ENCODE measurements around the gene RPL31. TPM values are rescaled to one million over a fixed set of nuclear protein-coding genes. Genes with fewer than 3 reads are reported as not detected.

Gene RPL31
- total RNA-seq, 1 donor from 2014 or later: 1,129 TPM

DNA sequence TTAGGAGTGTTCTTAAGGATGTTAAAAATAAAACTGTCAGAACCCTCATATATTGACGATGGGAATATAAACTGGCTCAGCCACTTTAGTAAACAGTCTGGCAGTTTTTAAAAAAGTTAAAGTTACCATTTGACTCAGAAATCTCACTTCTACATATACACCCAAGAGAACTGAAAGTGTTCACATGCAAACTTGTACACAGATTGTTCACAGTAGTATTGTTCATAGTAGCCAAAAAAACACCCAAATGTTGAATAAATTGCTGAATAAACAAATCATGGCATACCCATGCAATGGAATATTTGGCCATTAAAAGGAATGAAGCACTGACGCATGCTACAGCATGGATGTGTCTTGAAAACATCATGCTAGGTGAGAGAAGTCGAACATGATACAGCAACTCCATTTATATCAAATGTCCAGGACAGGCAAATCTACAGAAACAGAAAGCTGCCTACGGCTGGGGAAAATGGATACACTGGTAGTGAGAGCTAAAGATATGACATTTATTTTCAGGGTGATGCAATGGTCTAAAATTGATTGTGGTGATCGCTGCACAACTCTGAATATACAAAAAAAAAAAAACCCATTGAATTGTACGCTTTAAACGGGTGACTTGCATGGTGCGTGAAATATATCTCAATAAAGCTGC is 10.1 kb downstream of the RPL31 start:
- Mint-ChIP-seq H3K27me3 (ENCODE audit: low read depth, unreplicated experiment) (no peaks in the 10 kb centered on the region), H3K36me3 (ENCODE audit: low read depth, unreplicated experiment) (peaks cover 9% of the 10 kb centered on the region), H3K27ac (ENCODE audit: unreplicated experiment) (peak overlapping the region; percentile 29), H3K4me1 (ENCODE audit: low read depth, unreplicated experiment) (peaks cover 22% of the 10 kb centered on the region), H3K4me3 (ENCODE audit: unreplicated experiment) (no peak overlapping the region), H3K9me3 (ENCODE audit: unreplicated experiment) (no peaks in the 10 kb centered on the region)
- FAIRE-seq (no peak), DNase-seq (ENCODE audit: low read depth) (no peak)
- no peak overlapping the region for H3K9ac ChIP-seq (ENCODE audit: low read length)
- H2AFZ ChIP-seq (ENCODE audit: low read depth, low read length): no peak overlapping the region
- H3K4me2 ChIP-seq (ENCODE audit: low read length): no peak overlapping the region
- H3K27ac ChIP-seq (ENCODE audit: low read depth, low read length): no peak overlapping the region
- H3K4me1 ChIP-seq (ENCODE audit: insufficient read depth, low read length): no peaks in the 10 kb centered on the region
- H3K79me2 ChIP-seq (ENCODE audit: insufficient read depth, low read length): peaks cover 10% of the 10 kb centered on the region
- no peak overlapping the region for H3K4me3 ChIP-seq (ENCODE audit: insufficient read depth, low read depth, low read length)
- H3K9me3 ChIP-seq (ENCODE audit: insufficient read depth, low read depth, low read length): no peaks in the 10 kb centered on the region
- H3K36me3 ChIP-seq (ENCODE audit: insufficient read depth, low read length): peaks cover 24% of the 10 kb centered on the region
- H3K27me3 ChIP-seq (ENCODE audit: insufficient read depth, low read length): no peaks in the 10 kb centered on the region
- TF ChIP-seq EZH2 (IDR thresholded peaks at IDR 0.05; ENCODE audit: insufficient read depth, low read length): no peak
- TF ChIP-seq, protein P1, sequence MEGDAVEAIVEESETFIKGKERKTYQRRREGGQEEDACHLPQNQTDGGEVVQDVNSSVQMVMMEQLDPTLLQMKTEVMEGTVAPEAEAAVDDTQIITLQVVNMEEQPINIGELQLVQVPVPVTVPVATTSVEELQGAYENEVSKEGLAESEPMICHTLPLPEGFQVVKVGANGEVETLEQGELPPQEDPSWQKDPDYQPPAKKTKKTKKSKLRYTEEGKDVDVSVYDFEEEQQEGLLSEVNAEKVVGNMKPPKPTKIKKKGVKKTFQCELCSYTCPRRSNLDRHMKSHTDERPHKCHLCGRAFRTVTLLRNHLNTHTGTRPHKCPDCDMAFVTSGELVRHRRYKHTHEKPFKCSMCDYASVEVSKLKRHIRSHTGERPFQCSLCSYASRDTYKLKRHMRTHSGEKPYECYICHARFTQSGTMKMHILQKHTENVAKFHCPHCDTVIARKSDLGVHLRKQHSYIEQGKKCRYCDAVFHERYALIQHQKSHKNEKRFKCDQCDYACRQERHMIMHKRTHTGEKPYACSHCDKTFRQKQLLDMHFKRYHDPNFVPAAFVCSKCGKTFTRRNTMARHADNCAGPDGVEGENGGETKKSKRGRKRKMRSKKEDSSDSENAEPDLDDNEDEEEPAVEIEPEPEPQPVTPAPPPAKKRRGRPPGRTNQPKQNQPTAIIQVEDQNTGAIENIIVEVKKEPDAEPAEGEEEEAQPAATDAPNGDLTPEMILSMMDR (IDR thresholded peaks at IDR 0.05; ENCODE audit: insufficient read depth, low read depth, low read length): no peak
- H4K20me1 ChIP-seq (ENCODE audit: insufficient read depth, low read length): peaks cover 41% of the 10 kb centered on the region

DNA sequence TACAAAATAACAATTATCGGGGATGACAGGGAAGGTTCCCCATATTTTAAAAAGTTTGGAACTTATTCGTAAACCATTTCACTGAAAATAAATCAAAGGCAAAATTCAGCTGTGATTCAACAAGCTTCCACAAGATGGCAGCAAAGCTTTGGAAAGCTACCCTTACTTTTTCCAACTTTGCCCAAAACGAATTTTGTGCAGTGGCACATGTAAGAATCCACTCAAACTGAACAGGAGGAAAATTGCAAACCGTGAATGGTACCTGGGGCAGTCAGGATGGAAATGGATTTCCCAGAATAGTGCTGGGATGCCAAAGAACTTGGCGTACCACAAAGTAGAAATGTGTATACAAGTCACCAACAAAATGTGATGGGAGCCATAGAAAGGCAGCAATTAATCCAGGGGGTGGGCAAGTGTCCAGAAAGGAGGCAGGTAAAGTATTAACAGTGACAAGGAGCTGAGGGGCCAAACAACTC is 10.7 kb downstream of the RPL31 start:
- peaks cover 8% of the 10 kb centered on the region for H3K36me3 Mint-ChIP-seq (ENCODE audit: low read depth, unreplicated experiment)
- no peaks in the 10 kb centered on the region for H3K9me3 ChIP-seq (ENCODE audit: insufficient read depth, low read depth, low read length)
- H3K27ac Mint-ChIP-seq (ENCODE audit: unreplicated experiment): peak overlapping the region; percentile 29

More for the DNA sequence above, 10.7 kb downstream of the RPL31 start:
- Mint-ChIP-seq H3K4me1 (ENCODE audit: low read depth, unreplicated experiment) (peaks cover 20% of the 10 kb centered on the region), H3K9me3 (ENCODE audit: unreplicated experiment) (no peaks in the 10 kb centered on the region), H3K4me3 (ENCODE audit: unreplicated experiment) (no peak overlapping the region), H3K27me3 (ENCODE audit: low read depth, unreplicated experiment) (no peaks in the 10 kb centered on the region)
- no peak overlapping the region for H2AFZ ChIP-seq (ENCODE audit: low read depth, low read length)
- peaks cover 35% of the 10 kb centered on the region for H4K20me1 ChIP-seq (ENCODE audit: insufficient read depth, low read length)
- FAIRE-seq: no peak
- no peak for TF ChIP-seq EZH2 (IDR thresholded peaks at IDR 0.05; ENCODE audit: insufficient read depth, low read length)
- TF ChIP-seq, protein P1 (IDR thresholded peaks at IDR 0.05; ENCODE audit: insufficient read depth, low read depth, low read length): peak; percentile 82
- no peaks in the 10 kb centered on the region for H3K4me1 ChIP-seq (ENCODE audit: insufficient read depth, low read length)
- peaks cover 5% of the 10 kb centered on the region for H3K79me2 ChIP-seq (ENCODE audit: insufficient read depth, low read length)
- no peak overlapping the region for H3K27ac ChIP-seq (ENCODE audit: low read depth, low read length)
- DNase-seq (ENCODE audit: low read depth): peak; percentile 8
- no peak overlapping the region for H3K4me3 ChIP-seq (ENCODE audit: insufficient read depth, low read depth, low read length)
- H3K36me3 ChIP-seq (ENCODE audit: insufficient read depth, low read length): peaks cover 19% of the 10 kb centered on the region
- H3K9ac ChIP-seq (ENCODE audit: low read length): no peak overlapping the region
- no peaks in the 10 kb centered on the region for H3K27me3 ChIP-seq (ENCODE audit: insufficient read depth, low read length)
- no peak overlapping the region for H3K4me2 ChIP-seq (ENCODE audit: low read length)
